HCT116 (cell line): ENCODE data around the gene FAM184A. TPM values are rescaled to one million over a fixed set of nuclear protein-coding genes. Genes with fewer than 3 reads are reported as not detected.

ENCODE experiments used
- ATAC-seq: fragments of 200-7000 bp; cut with Tn5 transposase; 2 replicates; pipeline ENCODE4 v1.9.1; 2020; ENCODE audit warnings: mild to moderate bottlenecking, moderate library complexity
- BruUV-seq: library from RNA; stranded (reverse); fragments of 400-500 nt; replicated peaks from 2 replicates; lab custom pipeline; 2021; lab: Mats Ljungman, UMichigan
- CTCF ChIA-PET: fragments of 300-600 bp; sonication (Branson Sonifier 250); formaldehyde crosslinking; loops from one replicate; lab custom pipeline; 2021; ENCODE audit warnings: antibody characterized with exemption; lab: Charles Lee
- POLR2A ChIA-PET: fragments of 300-600, 350-600 bp; sonication (Branson Sonifier 250); formaldehyde crosslinking; loops from one replicate; lab custom pipeline; 2021; ENCODE audit warnings: antibody characterized with exemption; lab: Charles Lee
- RAD21 ChIA-PET, 2 experiments: fragments of 300-600 bp; sonication (Branson Sonifier 250); formaldehyde crosslinking; loops; one replicate each; lab custom pipeline; 2023; ENCODE audit warnings: low total read pairs in 2 of 2; ENCODE audit not compliant: uncharacterized antibody in 2 of 2, unreplicated experiment in 2 of 2, low non-redundant PET in 1 of 2; lab: Charles Lee
- DNase-seq: peaks from one replicate; pipeline ENCODE4 v3.0.0-alpha.2; 2010; ENCODE audit warnings: low read depth, low spot score
- H2AFZ ChIP-seq: fragments of 200-600 bp; shearing (Covaris generic), sonication (generic); 2 replicates; pipeline ENCODE4 v1.6.1; 2017; ENCODE audit warnings: low read depth, mixed run types, mixed read lengths, antibody characterized with exemption, low read length; ENCODE audit not compliant: poor library complexity, severe bottlenecking
- H3K27ac ChIP-seq: 2 replicates; pipeline ENCODE4 v1.5.1; 2012; ENCODE audit warnings: low read depth, low read length
- H3K27me3 ChIP-seq: fragments of 200-600 bp; sonication (generic); 2 replicates; pipeline ENCODE4 v1.6.1; 2016; ENCODE audit warnings: mixed run types, low read length, mixed read lengths; ENCODE audit not compliant: insufficient read depth
- H3K36me3 ChIP-seq, 2 experiments: fragments of 200-500 bp in 1 of 2; fragments of 200-600 bp in 1 of 2; sonication (Bioruptor generic) in 1 of 2; sonication (generic) in 1 of 2; 2 replicates each; pipeline versions ENCODE4 v1.5.1 to v1.6.1; 2014 to 2016; ENCODE audit warnings: low read length in 2 of 2, inconsistent platforms in 1 of 2, mixed read lengths in 1 of 2, mixed run types in 1 of 2; ENCODE audit not compliant: insufficient read depth in 2 of 2, control insufficient read depth in 1 of 2
- H3K4me1 ChIP-seq, 2 experiments: fragments of 200-600 bp in 1 of 2; sonication (generic) in 1 of 2; 2 replicates each; pipeline versions ENCODE4 v1.5.1 to v1.6.1; 2012 to 2017; ENCODE audit warnings: low read length in 2 of 2, inconsistent platforms in 1 of 2, mild to moderate bottlenecking in 1 of 2, mixed read lengths in 1 of 2, mixed run types in 1 of 2, moderate library complexity in 1 of 2; ENCODE audit not compliant: insufficient read depth in 2 of 2, control insufficient read depth in 1 of 2
- H3K4me2 ChIP-seq: fragments of 200-600 bp; sonication (generic); 2 replicates; pipeline ENCODE4 v1.6.1; 2017; ENCODE audit warnings: mixed run types, low read length, mixed read lengths
- H3K4me3 ChIP-seq, 2 experiments: fragments of 200-600 bp in 1 of 2; sonication (generic) in 1 of 2; replicated peaks in 1 of 2; 2 replicates each; pipeline ENCODE4 v1.5.1; 2011 to 2016; ENCODE audit warnings: low read length in 2 of 2, control low read depth in 1 of 2, low read depth in 1 of 2, mild to moderate bottlenecking in 1 of 2, mixed read lengths in 1 of 2, mixed run types in 1 of 2
- H3K79me2 ChIP-seq: fragments of 200-600 bp; sonication (generic); 2 replicates; pipeline ENCODE4 v1.6.1; 2017; ENCODE audit warnings: mild to moderate bottlenecking, mixed run types, low read length, moderate library complexity, mixed read lengths; ENCODE audit not compliant: insufficient read depth
- H3K9ac ChIP-seq: fragments of 200-600 bp; sonication (generic); 2 replicates; pipeline ENCODE4 v1.6.1; 2016; ENCODE audit warnings: low read length, mixed read lengths
- H3K9me2 ChIP-seq: fragments of 200-600 bp; sonication (generic), shearing (Covaris generic); 2 replicates; pipeline ENCODE4 v1.6.1; 2017; ENCODE audit warnings: mixed run types, mild to moderate bottlenecking, moderate library complexity; ENCODE audit not compliant: insufficient read depth
- H3K9me3 ChIP-seq, 2 experiments: fragments of 200-500 bp in 1 of 2; fragments of 200-600 bp in 1 of 2; sonication (Bioruptor generic) in 1 of 2; sonication (generic) in 1 of 2; 2 replicates each; pipeline ENCODE4 v1.6.1; 2014 to 2017; ENCODE audit warnings: low read length in 2 of 2, mixed read lengths in 2 of 2, inconsistent platforms in 1 of 2, low read depth in 1 of 2, mild to moderate bottlenecking in 1 of 2, mixed run types in 1 of 2, moderate library complexity in 1 of 2; ENCODE audit not compliant: control insufficient read depth in 1 of 2, insufficient read depth in 1 of 2
- H4K20me1 ChIP-seq: fragments of 200-600 bp; sonication (generic), shearing (Covaris generic); 2 replicates; pipeline ENCODE4 v1.6.1; 2017; ENCODE audit warnings: mixed run types, mild to moderate bottlenecking, moderate library complexity; ENCODE audit not compliant: insufficient read depth
- ATF3 ChIP-seq: IDR thresholded peaks from 2 replicates; pipeline ENCODE4 v1.6.1; 2012
- CBX3 ChIP-seq: IDR thresholded peaks from 2 replicates; pipeline ENCODE4 v1.6.1; 2012; ENCODE audit warnings: low read depth
- CEBPB ChIP-seq: IDR thresholded peaks from 2 replicates; pipeline ENCODE4 v1.6.1; 2012; ENCODE audit warnings: low read depth
- ELF1 ChIP-seq: IDR thresholded peaks from 2 replicates; pipeline ENCODE4 v1.6.1; 2012; ENCODE audit warnings: low read depth, borderline replicate concordance
- EZH2phosphoT487 ChIP-seq: fragments of 200-600 bp; IDR thresholded peaks from 2 replicates; pipeline ENCODE4 v1.6.1; 2018; ENCODE audit warnings: antibody characterized with exemption, borderline replicate concordance
- FOSL1 ChIP-seq: IDR thresholded peaks from 2 replicates; pipeline ENCODE4 v1.6.1; 2012; ENCODE audit warnings: low read depth
- JUND ChIP-seq: IDR thresholded peaks from 2 replicates; pipeline ENCODE4 v1.6.1; 2012
- MAX ChIP-seq: IDR thresholded peaks from 2 replicates; pipeline ENCODE4 v1.6.1; 2012
- POLR2A ChIP-seq: IDR thresholded peaks from 2 replicates; pipeline ENCODE4 v1.7.0; 2011; ENCODE audit warnings: borderline replicate concordance; ENCODE audit not compliant: insufficient read depth, insufficient read length; ENCODE audit errors: extremely low read depth
- POLR2AphosphoS5 ChIP-seq: IDR thresholded peaks from 2 replicates; pipeline ENCODE4 v1.6.1; 2011; ENCODE audit warnings: mild to moderate bottlenecking, low read depth, low read length, moderate library complexity
- RAD21 ChIP-seq: IDR thresholded peaks from 2 replicates; pipeline ENCODE4 v1.6.1; 2012; ENCODE audit warnings: low read depth, mild to moderate bottlenecking
- REST ChIP-seq: IDR thresholded peaks from 2 replicates; pipeline ENCODE4 v1.6.1; 2012; ENCODE audit warnings: low read depth
- SP1 ChIP-seq: IDR thresholded peaks from 2 replicates; pipeline ENCODE4 v1.6.1; 2012; ENCODE audit warnings: low read depth
- TCF7L2 ChIP-seq: IDR thresholded peaks from 2 replicates; pipeline ENCODE4 v1.7.0; 2011; ENCODE audit warnings: borderline replicate concordance, inconsistent platforms; ENCODE audit not compliant: insufficient read depth, insufficient read length; ENCODE audit errors: extremely low read depth
- YY1 ChIP-seq: IDR thresholded peaks from 2 replicates; pipeline ENCODE4 v1.6.1; 2011; ENCODE audit warnings: low read length, low read depth, moderate library complexity, mild to moderate bottlenecking; ENCODE audit not compliant: insufficient replicate concordance; ENCODE audit errors: extremely low read depth
- ZBTB33 ChIP-seq: IDR thresholded peaks from 2 replicates; pipeline ENCODE4 v1.6.1; 2011; ENCODE audit warnings: mild to moderate bottlenecking, low read length, moderate library complexity; ENCODE audit not compliant: insufficient replicate concordance; ENCODE audit errors: extremely low read depth
- ZFX ChIP-seq: fragments of 450-650 bp; IDR thresholded peaks from 2 replicates; pipeline ENCODE4 v1.6.1; 2017
- ZNF274 ChIP-seq: fragments of 200-500 bp; sonication (Bioruptor generic); IDR thresholded peaks from 2 replicates; pipeline ENCODE4 v1.6.1; 2014; ENCODE audit warnings: mild to moderate bottlenecking, low read depth, low read length, inconsistent platforms
- intact Hi-C: fragments of 100-400 bp; cut with micrococcal nuclease; formaldehyde crosslinking; loops from 2 replicates; pipeline ENCODE4 v1.10.0; 2022
- total RNA-seq: library from RNA; stranded (reverse); gene quantifications from one replicate; pipeline ENCODE4 v1.2.1, GENCODE V29; 2021; ENCODE audit not compliant: unreplicated experiment

Gene FAM184A
- total RNA-seq, 1 experiment from 2014 or later = 2.4 TPM

GRCh38 chr6:119024111-119024510, 54.4 kb downstream of the FAM184A start (continued):
- TF ChIP-seq TCF7L2 = no peak
- TF ChIP-seq EZH2phosphoT487 = no peak
- TF ChIP-seq FOSL1 = no peak
- no peak for TF ChIP-seq MAX
- no peak for TF ChIP-seq CBX3
- no peak for TF ChIP-seq ZNF274

- ATAC-seq = no peak
- intact Hi-C loops = no loop called here
Measured at GRCh38 chr6:119022796-119023195, 55.7 kb downstream of the FAM184A start.

More at GRCh38 chr6:119022796-119023195, 55.7 kb downstream of the FAM184A start:
- no peak overlapping the region for H3K9ac ChIP-seq
- H4K20me1 ChIP-seq = no peaks in the 10 kb centered on the region
- H3K4me2 ChIP-seq = no peak overlapping the region
- TF ChIP-seq JUND = no peak
- no peak for TF ChIP-seq POLR2A
- TF ChIP-seq TCF7L2 = no peak
- TF ChIP-seq ZNF274 = no peak
- TF ChIP-seq ZFX = no peak
- no peak for TF ChIP-seq ZBTB33
- no peak for TF ChIP-seq ELF1
- no peak for TF ChIP-seq POLR2AphosphoS5
- TF ChIP-seq SP1 = no peak
- TF ChIP-seq CBX3 = no peak
- no peak for TF ChIP-seq EZH2phosphoT487
- TF ChIP-seq YY1 = no peak
- no peak for TF ChIP-seq ATF3
- no peak for TF ChIP-seq RAD21
- no peak for TF ChIP-seq FOSL1
- no peak for TF ChIP-seq CEBPB
- TF ChIP-seq REST = no peak
- H2AFZ ChIP-seq = no peak overlapping the region
- no TSS peak for BruUV-seq
- CTCF ChIA-PET = no interaction called here
- POLR2A ChIA-PET = no interaction called here
- RAD21 ChIA-PET = no interaction called here
- no peaks in the 10 kb centered on the region for H3K79me2 ChIP-seq
- no peaks in the 10 kb centered on the region for H3K9me2 ChIP-seq
- no peaks in the 10 kb centered on the region for H3K4me1 ChIP-seq
- no peaks in the 10 kb centered on the region for H3K9me3 ChIP-seq
- DNase-seq = no peak
- no peak overlapping the region for H3K27ac ChIP-seq
- no peaks in the 10 kb centered on the region for H3K36me3 ChIP-seq
- H3K4me3 ChIP-seq = no peak overlapping the region
- no peaks in the 10 kb centered on the region for H3K27me3 ChIP-seq
